OCI-LY7 (cell line): ENCODE data around the gene DDX21. TPM values are rescaled to one million over a fixed set of nuclear protein-coding genes. Genes with fewer than 3 reads are reported as not detected.
A peak's percentile ranks its signal among the peaks of the same experiment; 100 is the strongest.

ENCODE experiments used
- BruUV-seq: library from RNA; stranded (reverse); fragments of 400-500 nt; replicated peaks from 2 replicates; lab custom pipeline; 2021; lab: Mats Ljungman, UMichigan
- CTCF ChIA-PET: fragments of 300-600 bp; sonication (Branson Sonifier 250); formaldehyde crosslinking; loops from one replicate; lab custom pipeline; 2022; ENCODE audit warnings: antibody characterized with exemption; ENCODE audit not compliant: unreplicated experiment; lab: Charles Lee
- POLR2A ChIA-PET: fragments of 300-600 bp; sonication (Branson Sonifier 250); formaldehyde crosslinking; loops from one replicate; lab custom pipeline; 2022; ENCODE audit warnings: antibody characterized with exemption; lab: Charles Lee
- DNase-seq: peaks from one replicate; pipeline ENCODE4 v3.0.0-alpha.2; 2015; ENCODE audit warnings: low spot score
- H2AFZ ChIP-seq: fragments of 200-600 bp; sonication (generic), shearing (Covaris generic); 2 replicates; pipeline ENCODE4 v1.6.1; 2014; ENCODE audit warnings: mild to moderate bottlenecking, antibody characterized with exemption, low read length, moderate library complexity
- H3K27ac ChIP-seq: fragments of 200-600 bp; sonication (generic); 2 replicates; pipeline ENCODE4 v1.5.1; 2014; ENCODE audit warnings: mixed run types, low read depth, mild to moderate bottlenecking, moderate library complexity, low read length, inconsistent platforms; ENCODE audit not compliant: poor library complexity, severe bottlenecking
- H3K36me3 ChIP-seq: fragments of 200-600 bp; sonication (generic); 2 replicates; pipeline ENCODE4 v1.6.1; 2014; ENCODE audit warnings: mild to moderate bottlenecking, antibody characterized with exemption, low read length, moderate library complexity, mixed read lengths; ENCODE audit not compliant: insufficient read depth
- H3K4me1 ChIP-seq: fragments of 200-600 bp; sonication (generic); 2 replicates; pipeline ENCODE4 v1.5.1; 2014; ENCODE audit warnings: mild to moderate bottlenecking, low read length; ENCODE audit not compliant: insufficient read depth, poor library complexity, severe bottlenecking
- H3K4me2 ChIP-seq: fragments of 200-600 bp; sonication (generic); 2 replicates; pipeline ENCODE4 v1.6.1; 2014; ENCODE audit warnings: mild to moderate bottlenecking, low read length
- H3K4me3 ChIP-seq: fragments of 200-600 bp; sonication (generic); 2 replicates; pipeline ENCODE4 v1.5.1; 2014; ENCODE audit warnings: mild to moderate bottlenecking, low read depth, low read length; ENCODE audit not compliant: poor library complexity, severe bottlenecking
- H3K79me2 ChIP-seq: fragments of 200-600 bp; sonication (generic); 2 replicates; pipeline ENCODE4 v1.6.1; 2016; ENCODE audit warnings: low read depth, mild to moderate bottlenecking, low read length, moderate library complexity, mixed read lengths; ENCODE audit not compliant: insufficient read depth
- H3K9me2 ChIP-seq: fragments of 200-600 bp; sonication (generic); 2 replicates; pipeline ENCODE4 v1.6.1; 2016; ENCODE audit warnings: mild to moderate bottlenecking, low read length, mixed read lengths; ENCODE audit not compliant: insufficient read depth
- H3K9me3 ChIP-seq: fragments of 200-600 bp; sonication (generic); 2 replicates; pipeline ENCODE4 v1.6.1; 2014; ENCODE audit warnings: mild to moderate bottlenecking, mixed run types, low read length, mixed read lengths
- H4K20me1 ChIP-seq: fragments of 200-600 bp; sonication (generic); 2 replicates; pipeline ENCODE4 v1.6.1; 2014; ENCODE audit warnings: mild to moderate bottlenecking, antibody characterized with exemption, low read length, moderate library complexity, mixed read lengths; ENCODE audit not compliant: insufficient read depth
- CTCF ChIP-seq: fragments of 200-600 bp; sonication (generic); conservative IDR thresholded peaks from 2 replicates; pipeline ENCODE4 v1.5.1; 2014; ENCODE audit warnings: mild to moderate bottlenecking, antibody characterized with exemption, low read length, moderate library complexity, mixed read lengths
- EZH2phosphoT487 ChIP-seq: fragments of 200-600 bp; sonication (generic); IDR thresholded peaks from 2 replicates; pipeline ENCODE4 v1.6.1; 2018; ENCODE audit warnings: low read depth, borderline replicate concordance, mild to moderate bottlenecking, mixed run types, antibody characterized with exemption, low read length, moderate library complexity, mixed read lengths
- intact Hi-C: fragments of 100-400 bp; cut with micrococcal nuclease; formaldehyde crosslinking; loops from one replicate; pipeline ENCODE4 v1.10.0; 2022; ENCODE audit not compliant: unreplicated experiment
- total RNA-seq, 2 experiments: library from RNA; depleted of rRNA in 1 of 2; stranded (reverse); fragments of >200 nt in 1 of 2; shearing (Covaris generic) in 1 of 2; gene quantifications; 2 replicates each; pipeline ENCODE4 v1.2.3, GENCODE V29; 2014 to 2022

DDX21 gene
- total RNA-seq, 2 experiments from 2014 or later, result 107 to 159 TPM

DNA sequence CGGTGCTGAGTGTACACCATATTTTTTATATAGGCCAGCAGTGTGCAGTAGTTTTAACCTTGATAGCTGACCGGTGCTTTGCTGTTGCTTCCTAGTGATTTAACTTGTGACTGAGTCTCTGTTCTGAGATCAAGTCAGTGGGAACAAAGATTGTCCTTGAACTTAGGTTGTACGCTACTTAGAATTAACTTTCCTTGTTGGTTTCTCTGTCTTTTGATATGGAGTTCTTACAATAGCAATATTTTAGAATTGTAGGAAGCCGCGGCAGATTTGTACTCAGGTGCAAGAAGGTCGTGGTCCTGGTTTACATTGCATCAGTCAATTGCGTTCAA is 1.3 kb downstream of the DDX21 start:
- Histone ChIP-seq H3K79me2 (peaks cover 73% of the 10 kb centered on the region), H3K4me2 (peak overlapping the region; percentile 85), H3K27ac (peak overlapping the region; percentile 86), H3K4me1 (peaks cover 41% of the 10 kb centered on the region), H3K36me3 (peaks cover 72% of the 10 kb centered on the region), H2AFZ (no peak overlapping the region), H3K9me3 (no peaks in the 10 kb centered on the region), H3K9me2 (no peaks in the 10 kb centered on the region), H4K20me1 (peaks cover 40% of the 10 kb centered on the region), H3K4me3 (peak overlapping the region; percentile 89)
- CTCF ChIA-PET, result no interaction called here
- TF ChIP-seq CTCF (no peak), EZH2phosphoT487 (no peak)
- no peak for DNase-seq
- POLR2A ChIA-PET, result interaction anchor here (0.6 to 2.6 kb wide), 2 partner anchors 13 to 128 kb away, joined by 4 to 11 read pairs; no protein-coding TSS in a partner anchor
- no TSS peak for BruUV-seq
- intact Hi-C loops, result no loop called here

- intact Hi-C loops, result no loop called here
- CTCF ChIA-PET, result no interaction called here
- peaks cover 72% of the 10 kb centered on the region for H3K36me3 ChIP-seq
- peak overlapping the region; percentile 85 for H3K4me2 ChIP-seq
- H4K20me1 ChIP-seq, result peaks cover 44% of the 10 kb centered on the region
- no peak for TF ChIP-seq CTCF
- TF ChIP-seq EZH2phosphoT487, result no peak
- H3K4me3 ChIP-seq, result peak overlapping the region; percentile 89
- H3K9me3 ChIP-seq, result no peaks in the 10 kb centered on the region
- H3K4me1 ChIP-seq, result peaks cover 41% of the 10 kb centered on the region
- TSS peak; percentile 55 for BruUV-seq
- DNase-seq, result no peak
- POLR2A ChIA-PET, result interaction anchor here (2.6 kb wide), 1 partner anchor 12 kb away, joined by 11 read pairs; no protein-coding TSS in a partner anchor
- peak overlapping the region; percentile 86 for H3K27ac ChIP-seq
- H3K79me2 ChIP-seq, result peaks cover 78% of the 10 kb centered on the region
- H3K9me2 ChIP-seq, result no peaks in the 10 kb centered on the region
- H2AFZ ChIP-seq, result no peak overlapping the region
Observed at GRCh38 chr10:68957654-68958053, 1.7 kb downstream of the DDX21 start.

DNA sequence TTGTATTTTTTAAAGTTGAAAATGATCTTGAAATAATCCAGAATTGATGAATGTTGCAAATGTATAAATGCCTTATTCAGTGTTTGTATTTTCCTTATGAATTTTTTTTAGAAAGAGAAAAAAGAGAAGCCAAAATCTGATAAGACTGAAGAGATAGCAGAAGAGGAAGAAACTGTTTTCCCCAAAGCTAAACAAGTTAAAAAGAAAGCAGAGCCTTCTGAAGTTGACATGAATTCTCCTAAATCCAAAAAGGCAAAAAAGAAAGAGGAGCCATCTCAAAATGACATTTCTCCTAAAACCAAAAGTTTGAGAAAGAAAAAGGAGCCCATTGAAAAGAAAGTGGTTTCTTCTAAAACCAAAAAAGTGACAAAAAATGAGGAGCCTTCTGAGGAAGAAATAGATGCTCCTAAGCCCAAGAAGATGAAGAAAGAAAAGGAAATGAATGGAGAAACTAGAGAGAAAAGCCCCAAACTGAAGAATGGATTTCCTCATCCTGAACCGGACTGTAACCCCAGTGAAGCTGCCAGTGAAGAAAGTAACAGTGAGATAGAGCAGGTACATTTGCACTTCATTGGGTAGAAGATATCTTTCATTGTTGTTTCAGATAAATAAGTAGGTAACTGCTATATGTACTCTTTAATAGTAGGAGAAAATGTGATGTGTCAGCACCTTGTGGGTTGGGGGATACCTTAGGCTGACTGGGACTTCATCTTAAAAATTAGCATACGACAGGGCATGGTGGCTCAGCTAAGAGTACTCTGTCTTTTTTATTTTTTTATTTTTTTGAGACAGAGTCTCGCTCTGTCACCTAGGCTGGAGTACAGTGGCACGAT is 3.9 kb downstream of the DDX21 start:
- H4K20me1 ChIP-seq, result peaks cover 51% of the 10 kb centered on the region

More for the DNA sequence above, 3.9 kb downstream of the DDX21 start:
- no peaks in the 10 kb centered on the region for H3K9me2 ChIP-seq
- intact Hi-C loops, result no loop called here
- peak overlapping the region; percentile 42 for H3K4me2 ChIP-seq
- TSS peak; percentile 18 for BruUV-seq
- H2AFZ ChIP-seq, result no peak overlapping the region
- ChIA-PET POLR2A (interaction anchor here (0.7 to 2.6 kb wide), 3 partner anchors 8 to 11 kb away, joined by 3 to 11 read pairs (median 4); no protein-coding TSS in a partner anchor), CTCF (no interaction called here)
- no peak for DNase-seq
- no peak overlapping the region for H3K27ac ChIP-seq
- H3K36me3 ChIP-seq, result peaks cover 86% of the 10 kb centered on the region
- H3K79me2 ChIP-seq, result peaks cover 91% of the 10 kb centered on the region
- peak overlapping the region; percentile 31 for H3K4me3 ChIP-seq
- no peaks in the 10 kb centered on the region for H3K9me3 ChIP-seq
- no peak for TF ChIP-seq CTCF
- no peak for TF ChIP-seq EZH2phosphoT487
- H3K4me1 ChIP-seq, result peaks cover 35% of the 10 kb centered on the region
